Caco-2 (cell line): ENCODE results near the gene KCNK3. TPM values are rescaled to one million over a fixed set of nuclear protein-coding genes. Genes with fewer than 3 reads are reported as not detected.
"Not testable (repeated sequence)": the region's sequence is repeated elsewhere in the genome, so short reads cannot be mapped to it uniquely, and the experiment has no call there.

ENCODE experiments used
- BruUV-seq: library from RNA; stranded (reverse); fragments of 400-500 nt; replicated peaks from 2 replicates; lab custom pipeline; 2021; lab: Mats Ljungman, UMichigan
- CTCF ChIA-PET: fragments of 300-600 bp; sonication (Branson Sonifier 250); formaldehyde crosslinking; loops from one replicate; lab custom pipeline; 2022; ENCODE audit warnings: antibody characterized with exemption; lab: Charles Lee
- POLR2A ChIA-PET: fragments of 300-600 bp; sonication (Branson Sonifier 250); formaldehyde crosslinking; loops from one replicate; lab custom pipeline; 2022; ENCODE audit warnings: antibody characterized with exemption; lab: Charles Lee
- DNase-seq, 2 experiments: peaks; one replicate each; pipeline versions ENCODE4 v3.0.0 to v3.0.0-alpha.2; 2020 to 2022
- H3K27me3 ChIP-seq: replicated peaks from 2 replicates; pipeline ENCODE4 v1.6.0; 2011; ENCODE audit warnings: low read length; ENCODE audit not compliant: control insufficient read depth, insufficient read depth
- H3K36me3 ChIP-seq: 2 replicates; pipeline ENCODE4 v1.5.1; 2011; ENCODE audit warnings: low read length; ENCODE audit not compliant: control insufficient read depth, insufficient read depth
- H3K4me1 ChIP-seq: fragments of 250-450 bp; sonication (Bioruptor Pico); 2 replicates; pipeline ENCODE4 v1.5.1; 2020; ENCODE audit warnings: mild to moderate bottlenecking
- H3K4me3 ChIP-seq: 2 replicates; pipeline ENCODE4 v1.5.1; 2011; ENCODE audit warnings: low read depth, mild to moderate bottlenecking, control low read depth, low read length
- H3K9me3 ChIP-seq: fragments of 250-450 bp; sonication (Bioruptor Pico); 2 replicates; pipeline ENCODE4 v1.5.1; 2020; ENCODE audit warnings: mild to moderate bottlenecking, moderate library complexity
- H3K27ac Mint-ChIP-seq: one replicate; pipeline ENCODE4 v1.8.0; 2022; ENCODE audit warnings: mixed read lengths; ENCODE audit not compliant: unreplicated experiment
- H3K27me3 Mint-ChIP-seq: one replicate; pipeline ENCODE4 v1.8.0; 2022; ENCODE audit warnings: mixed read lengths; ENCODE audit not compliant: insufficient read depth, unreplicated experiment
- H3K36me3 Mint-ChIP-seq: one replicate; pipeline ENCODE4 v1.8.0; 2022; ENCODE audit warnings: mild to moderate bottlenecking, mixed read lengths; ENCODE audit not compliant: insufficient read depth, unreplicated experiment
- H3K4me1 Mint-ChIP-seq: one replicate; pipeline ENCODE4 v1.8.0; 2022; ENCODE audit warnings: low read depth, mixed read lengths; ENCODE audit not compliant: unreplicated experiment
- H3K4me3 Mint-ChIP-seq: one replicate; pipeline ENCODE4 v1.8.0; 2022; ENCODE audit warnings: mild to moderate bottlenecking, moderate library complexity, mixed read lengths; ENCODE audit not compliant: unreplicated experiment
- H3K9me3 Mint-ChIP-seq: one replicate; pipeline ENCODE4 v1.8.0; 2022; ENCODE audit warnings: mixed read lengths; ENCODE audit not compliant: unreplicated experiment
- intact Hi-C: fragments of 100-400 bp; cut with micrococcal nuclease; formaldehyde crosslinking; loops from one replicate; pipeline ENCODE4 v1.10.0; 2022; ENCODE audit not compliant: unreplicated experiment
- total RNA-seq: library from RNA; stranded (reverse); gene quantifications from 2 replicates; pipeline ENCODE4 v1.2.3, GENCODE V29; 2022
- TF ChIP-seq, protein P1 (sequence below), 2 experiments: fragments of 200-600 bp in 1 of 2; IDR thresholded peaks; 1 replicate in 1 of 2; 2 replicates in 1 of 2; pipeline versions ENCODE4 v1.5.1 to v1.8.0; 2011 to 2022; ENCODE audit warnings: antibody characterized with exemption in 1 of 2, control low read depth in 1 of 2, inconsistent platforms in 1 of 2, low read depth in 1 of 2, low read length in 1 of 2, mild to moderate bottlenecking in 1 of 2, moderate library complexity in 1 of 2; ENCODE audit not compliant: insufficient read depth in 1 of 2, severe bottlenecking in 1 of 2, unreplicated experiment in 1 of 2

Gene KCNK3
- total RNA-seq, 1 experiment from 2014 or later = 0.36 TPM

DNA sequence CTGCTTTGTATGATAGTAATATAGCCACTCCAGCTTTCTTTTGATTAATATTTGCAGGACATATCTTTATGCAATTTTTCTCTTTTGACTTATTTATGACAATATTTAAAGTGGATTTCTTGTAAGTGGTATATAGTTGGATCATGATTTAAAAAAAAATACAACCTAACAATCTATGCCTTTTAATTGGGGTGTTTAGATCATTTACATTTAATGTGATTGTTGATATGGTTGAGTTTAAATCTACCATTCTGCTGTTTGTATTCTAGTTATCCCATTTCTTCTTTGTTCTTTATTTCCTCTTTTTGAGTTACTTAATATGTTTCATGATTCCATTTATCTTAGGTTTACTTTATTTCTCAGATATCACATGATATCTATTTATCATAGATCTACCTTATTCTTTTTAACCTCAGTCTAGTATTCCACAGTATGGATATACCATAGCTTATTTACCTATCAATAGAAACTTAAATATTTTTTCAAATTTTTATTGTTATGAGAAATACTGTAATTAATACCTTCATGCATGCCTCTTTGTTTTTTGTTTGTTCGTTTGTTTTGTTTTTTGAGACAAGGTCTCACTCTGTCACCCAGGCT, 32.1 kb upstream of the KCNK3 start:
- ChIA-PET POLR2A (no interaction called here), CTCF (no interaction called here)
- Mint-ChIP-seq H3K4me3 (no peak overlapping the region), H3K27ac (no peak overlapping the region), H3K27me3 (no peaks in the 10 kb centered on the region), H3K9me3 (peaks cover 28% of the 10 kb centered on the region), H3K36me3 (no peaks in the 10 kb centered on the region), H3K4me1 (peaks cover 5% of the 10 kb centered on the region)
- no peak overlapping the region for H3K4me3 ChIP-seq
- no TSS peak for BruUV-seq
- TF ChIP-seq, protein P1, sequence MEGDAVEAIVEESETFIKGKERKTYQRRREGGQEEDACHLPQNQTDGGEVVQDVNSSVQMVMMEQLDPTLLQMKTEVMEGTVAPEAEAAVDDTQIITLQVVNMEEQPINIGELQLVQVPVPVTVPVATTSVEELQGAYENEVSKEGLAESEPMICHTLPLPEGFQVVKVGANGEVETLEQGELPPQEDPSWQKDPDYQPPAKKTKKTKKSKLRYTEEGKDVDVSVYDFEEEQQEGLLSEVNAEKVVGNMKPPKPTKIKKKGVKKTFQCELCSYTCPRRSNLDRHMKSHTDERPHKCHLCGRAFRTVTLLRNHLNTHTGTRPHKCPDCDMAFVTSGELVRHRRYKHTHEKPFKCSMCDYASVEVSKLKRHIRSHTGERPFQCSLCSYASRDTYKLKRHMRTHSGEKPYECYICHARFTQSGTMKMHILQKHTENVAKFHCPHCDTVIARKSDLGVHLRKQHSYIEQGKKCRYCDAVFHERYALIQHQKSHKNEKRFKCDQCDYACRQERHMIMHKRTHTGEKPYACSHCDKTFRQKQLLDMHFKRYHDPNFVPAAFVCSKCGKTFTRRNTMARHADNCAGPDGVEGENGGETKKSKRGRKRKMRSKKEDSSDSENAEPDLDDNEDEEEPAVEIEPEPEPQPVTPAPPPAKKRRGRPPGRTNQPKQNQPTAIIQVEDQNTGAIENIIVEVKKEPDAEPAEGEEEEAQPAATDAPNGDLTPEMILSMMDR (IDR thresholded peaks at IDR 0.05; ENCODE audit: insufficient read depth in 1 of 2, low read depth in 1 of 2, low read length in 1 of 2, severe bottlenecking in 1 of 2, unreplicated experiment in 1 of 2) = no peak
- no peaks in the 10 kb centered on the region for H3K27me3 ChIP-seq
- no peak for DNase-seq
- no peaks in the 10 kb centered on the region for H3K4me1 ChIP-seq
- intact Hi-C loops = no loop called here
- no peaks in the 10 kb centered on the region for H3K36me3 ChIP-seq
- H3K9me3 ChIP-seq = peaks cover 5% of the 10 kb centered on the region; the same call in 1 of the 2 replicates

DNA sequence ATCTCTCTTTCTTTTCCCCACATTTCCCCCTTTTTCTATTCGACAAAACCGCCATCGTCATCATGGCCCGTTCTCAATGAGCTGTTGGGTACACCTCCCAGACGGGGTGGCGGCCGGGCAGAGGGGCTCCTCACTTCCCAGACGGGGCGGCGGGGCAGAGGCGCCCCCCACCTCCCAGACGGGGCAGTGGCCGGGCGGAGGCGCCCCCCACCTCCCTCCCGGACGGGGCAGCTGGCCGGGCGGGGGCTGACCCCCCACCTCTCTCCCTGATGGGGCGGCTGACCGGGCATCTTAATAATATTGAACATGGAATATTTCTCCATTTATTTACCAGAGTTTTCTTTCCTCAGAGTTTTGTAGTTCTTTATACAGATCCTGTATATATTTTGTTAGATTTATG, 27.2 kb upstream of the KCNK3 start:
- H3K4me3 Mint-ChIP-seq, intact Hi-C loops, H3K27me3 ChIP-seq, H3K36me3 ChIP-seq, H3K9me3 ChIP-seq, H3K27ac Mint-ChIP-seq, DNase-seq, H3K36me3 Mint-ChIP-seq, H3K27me3 Mint-ChIP-seq, POLR2A ChIA-PET, BruUV-seq, CTCF ChIA-PET, H3K4me1 ChIP-seq, H3K4me1 Mint-ChIP-seq, H3K4me3 ChIP-seq: not testable (repeated sequence)
- H3K9me3 Mint-ChIP-seq = peaks cover 17% of the 10 kb centered on the region

DNA sequence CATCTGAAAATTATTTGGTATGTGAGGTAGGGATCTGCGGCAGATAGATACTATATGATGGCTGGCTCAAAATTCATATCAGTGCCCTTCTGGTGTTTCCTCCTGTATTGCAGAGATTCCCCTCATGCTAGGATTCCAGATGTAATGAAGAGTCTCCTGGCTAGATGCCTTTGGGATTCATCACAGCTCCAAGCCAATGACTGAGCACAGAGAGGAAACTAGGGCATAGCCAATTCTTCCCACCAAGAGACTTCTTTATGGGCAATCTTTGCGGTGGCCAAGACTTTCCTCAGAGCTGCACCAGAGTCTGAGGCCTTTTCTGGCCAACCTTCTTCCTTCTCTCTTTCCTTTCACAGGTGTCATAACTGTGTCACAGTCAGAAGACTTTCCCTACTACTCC, 25.9 kb upstream of the KCNK3 start:
- POLR2A ChIA-PET = no interaction called here
- BruUV-seq = no TSS peak
- peaks cover 9% of the 10 kb centered on the region for H3K9me3 Mint-ChIP-seq
- no peaks in the 10 kb centered on the region for H3K4me1 Mint-ChIP-seq
- intact Hi-C loops = no loop called here
- Histone ChIP-seq H3K9me3 (no peaks in the 10 kb centered on the region), H3K4me3 (no peak overlapping the region), H3K27me3 (no peaks in the 10 kb centered on the region), H3K4me1 (no peaks in the 10 kb centered on the region), H3K36me3 (no peaks in the 10 kb centered on the region)
- no peak overlapping the region for H3K4me3 Mint-ChIP-seq
- no peak overlapping the region for H3K27ac Mint-ChIP-seq
- no peaks in the 10 kb centered on the region for H3K27me3 Mint-ChIP-seq
- H3K36me3 Mint-ChIP-seq = no peaks in the 10 kb centered on the region
- CTCF ChIA-PET = no interaction called here
- TF ChIP-seq, protein P1 (IDR thresholded peaks at IDR 0.05; ENCODE audit: insufficient read depth in 1 of 2, low read depth in 1 of 2, low read length in 1 of 2, severe bottlenecking in 1 of 2, unreplicated experiment in 1 of 2) = no peak
- no peak for DNase-seq
